Heart left ventricle (tissue), 13 donors: ENCODE results near the gene F2RL2.

Experiments
- CTCF ChIP-seq, 12 donors: fragments of 200-600 bp; sonication (generic) in 4 of 12; IDR thresholded peaks; one replicate each; pipeline versions ENCODE4 v1.5.0 to v1.8.0; 2018 to 2022; ENCODE audit warnings: antibody characterized with exemption in 12 of 12, mild to moderate bottlenecking in 5 of 12
- POLR2A ChIP-seq, 2 donors: fragments of 450-650 bp; IDR thresholded peaks; one replicate each; pipeline ENCODE4 v1.6.1; 2017; ENCODE audit warnings: antibody characterized with exemption in 2 of 2, mild to moderate bottlenecking in 2 of 2, moderate library complexity in 2 of 2
- donor health status: ischemic (EF 13 %, LVEDD 7.1; RV severe dilation, severe dysfunction).
- donor health status: DM: no; HTN: yes; CAD: no.
- donor health status: DM: no; HTN: no; CAD: no.
- donor health status: ischemic (EF 25% LVEDD 6.9; RV normal size, moderate dysfunction).
- donor health status: ischemic (EF 25% LVEDD 5.7; RV mildly dilated, moderate dysfunction).
- donor health status: ischemic (EF 35%, LVEDD 5.7; RV mildly dilated, moderate dysfunction).
- donor health status: nonischemic (EF 11% LVEDD 7.7; RV severe dilation, severe dysfunction).
- donor health status: DM: yes; HTN: yes; CAD: no.
- donor health status: PGD.
- donor health status: ischemic (EF 29% LVEDD 5.4; RV normal size, mild dysfunction).
- donor health status: nonischemic (EF 23%, LVEDD 6.1; RV moderate dilation, normal function).

GRCh38 chr5:76571559-76571958 lies 51.6 kb downstream of the F2RL2 start:
- TF ChIP-seq CTCF (IDR thresholded peaks at IDR 0.05) (peak in 5 of 12 donors; percentile 9 to 23 (median 18)), POLR2A (IDR thresholded peaks at IDR 0.05) (no peak)
